SK-N-SH (cell line): ENCODE results near the gene SLC35A2. TPM values are rescaled to one million over a fixed set of nuclear protein-coding genes. Genes with fewer than 3 reads are reported as not detected.
A peak's percentile ranks its signal among the peaks of the same experiment; 100 is the strongest.

Experiments
- CTCF ChIA-PET: fragments of 300-600, 350-600 bp; formaldehyde crosslinking; extraction: SDS; loops from one replicate; lab custom pipeline; 2021; lab: Yijun Ruan, JAX
- POLR2A ChIA-PET: fragments of 350-600 bp; sonication (Branson Sonifier 250); formaldehyde crosslinking; extraction: SDS; loops from one replicate; lab custom pipeline; 2020; ENCODE audit warnings: antibody characterized with exemption, inconsistent platforms; lab: Yijun Ruan, JAX
- DNase-seq: peaks from one replicate; pipeline ENCODE4 v3.0.0; 2012
- H2AFZ ChIP-seq: fragments of 200-600 bp; sonication (generic); 2 replicates; pipeline ENCODE4 v1.8.1; 2016; ENCODE audit warnings: antibody characterized with exemption, mild to moderate bottlenecking, low read depth
- H3F3A ChIP-seq: fragments of 200-600 bp; sonication (generic); replicated peaks from 2 replicates; pipeline ENCODE3; 2016; ENCODE audit warnings: antibody characterized with exemption, mild to moderate bottlenecking; ENCODE audit not compliant: insufficient read depth
- H3K27ac ChIP-seq, 2 experiments: fragments of 200-500 bp in 1 of 2; fragments of 200-600 bp in 1 of 2; sonication (Bioruptor generic) in 1 of 2; sonication (generic), shearing (Covaris generic) in 1 of 2; 2 replicates each; pipeline versions ENCODE4 v1.5.1 to v1.6.1; 2014 to 2016; ENCODE audit warnings: low read depth in 2 of 2, inconsistent platforms in 1 of 2, low read length in 1 of 2, mild to moderate bottlenecking in 1 of 2, mixed read lengths in 1 of 2
- H3K27me3 ChIP-seq: fragments of 200-600 bp; sonication (generic), shearing (Covaris generic); 2 replicates; pipeline ENCODE4 v1.6.1; 2016; ENCODE audit warnings: mixed run types; ENCODE audit not compliant: insufficient read depth
- H3K36me3 ChIP-seq, 2 experiments: fragments of 200-500 bp in 1 of 2; fragments of 200-600 bp in 1 of 2; sonication (Bioruptor generic) in 1 of 2; sonication (generic) in 1 of 2; replicated peaks in 1 of 2; 2 replicates each; pipeline versions ENCODE3 to v1.5.1; 2014 to 2016; ENCODE audit warnings: low read length in 1 of 2, mild to moderate bottlenecking in 1 of 2; ENCODE audit not compliant: insufficient read depth in 2 of 2, control insufficient read depth in 1 of 2
- H3K4me1 ChIP-seq, 2 experiments: fragments of 200-500 bp in 1 of 2; fragments of 200-600 bp in 1 of 2; sonication (Bioruptor generic) in 1 of 2; sonication (generic), shearing (Covaris generic) in 1 of 2; 2 replicates each; pipeline versions ENCODE4 v1.5.1 to v1.6.1; 2014 to 2016; ENCODE audit warnings: low read depth in 1 of 2, low read length in 1 of 2, mixed run types in 1 of 2; ENCODE audit not compliant: insufficient read depth in 2 of 2, control insufficient read depth in 1 of 2
- H3K4me2 ChIP-seq: fragments of 200-600 bp; sonication (generic), shearing (Covaris generic); 2 replicates; pipeline ENCODE4 v1.6.1; 2017; ENCODE audit warnings: mixed run types
- H3K4me3 ChIP-seq, 2 experiments: fragments of 200-500 bp in 1 of 2; fragments of 200-600 bp in 1 of 2; sonication (Bioruptor generic) in 1 of 2; sonication (generic), shearing (Covaris generic) in 1 of 2; 2 replicates each; pipeline versions ENCODE4 v1.5.1 to v1.8.1; 2014 to 2016; ENCODE audit warnings: low read depth in 2 of 2, inconsistent platforms in 1 of 2, low read length in 1 of 2, mild to moderate bottlenecking in 1 of 2, mixed read lengths in 1 of 2, moderate library complexity in 1 of 2
- H3K79me2 ChIP-seq: fragments of 200-600 bp; sonication (generic); 2 replicates; pipeline ENCODE4 v1.8.1; 2017; ENCODE audit warnings: mild to moderate bottlenecking; ENCODE audit not compliant: insufficient read depth
- H3K9ac ChIP-seq: fragments of 200-600 bp; sonication (generic); 2 replicates; pipeline ENCODE4 v1.6.1; 2017; ENCODE audit warnings: mixed run types
- H3K9me2 ChIP-seq: fragments of 200-600 bp; sonication (generic); 2 replicates; pipeline ENCODE4 v1.6.1; 2017; ENCODE audit warnings: mixed run types
- H3K9me3 ChIP-seq: fragments of 200-600 bp; sonication (generic); 2 replicates; pipeline ENCODE4 v1.6.1; 2017; ENCODE audit warnings: mixed run types, mild to moderate bottlenecking, moderate library complexity
- H4K20me1 ChIP-seq: fragments of 200-600 bp; sonication (generic); 2 replicates; pipeline ENCODE4 v1.6.1; 2017; ENCODE audit warnings: mild to moderate bottlenecking, mixed run types; ENCODE audit not compliant: insufficient read depth
- CHD2 ChIP-seq: fragments of 150-350 bp; IDR thresholded peaks from 2 replicates; pipeline ENCODE4 v1.6.1; 2018; ENCODE audit warnings: low read length; ENCODE audit not compliant: partially characterized antibody
- EZH2phosphoT487 ChIP-seq: fragments of 200-600 bp; sonication (generic); IDR thresholded peaks from 2 replicates; pipeline ENCODE4 v1.6.1; 2017; ENCODE audit warnings: low read depth, mixed run types, mild to moderate bottlenecking, antibody characterized with exemption, moderate library complexity, borderline replicate concordance
- FOXM1 ChIP-seq: IDR thresholded peaks from 2 replicates; pipeline ENCODE4 v1.4.0; 2012; ENCODE audit warnings: low read depth, mild to moderate bottlenecking
- GABPA ChIP-seq: IDR thresholded peaks from 2 replicates; pipeline ENCODE4 v1.4.0; 2012; ENCODE audit warnings: low read depth, mild to moderate bottlenecking
- MEF2A ChIP-seq: IDR thresholded peaks from 2 replicates; pipeline ENCODE4 v1.4.0; 2012; ENCODE audit warnings: low read depth, borderline replicate concordance
- PBX3 ChIP-seq: IDR thresholded peaks from 2 replicates; pipeline ENCODE4; 2012
- POLR2AphosphoS5 ChIP-seq: IDR thresholded peaks from 2 replicates; pipeline ENCODE4 v1.6.1; 2012; ENCODE audit warnings: low read depth, low read length
- RAD21 ChIP-seq: IDR thresholded peaks from 2 replicates; pipeline ENCODE4 v1.6.1; 2012; ENCODE audit warnings: mild to moderate bottlenecking, low read length
- REST ChIP-seq: IDR thresholded peaks from 2 replicates; pipeline ENCODE4 v1.6.1; 2012; ENCODE audit warnings: mild to moderate bottlenecking, low read depth, low read length, moderate library complexity
- TEAD4 ChIP-seq: IDR thresholded peaks from 2 replicates; pipeline ENCODE4 v1.4.0; 2012; ENCODE audit warnings: mild to moderate bottlenecking, borderline replicate concordance; ENCODE audit not compliant: insufficient read depth
- USF1 ChIP-seq: IDR thresholded peaks from 2 replicates; pipeline ENCODE4 v1.4.0; 2012; ENCODE audit warnings: low read depth, borderline replicate concordance
- YY1 ChIP-seq: IDR thresholded peaks from 2 replicates; pipeline ENCODE4 v1.4.0; 2012; ENCODE audit warnings: low read depth, mild to moderate bottlenecking
- WGBS: methylation state at CpG from one replicate; pipeline ENCODE4 v1.1.6; 2017; ENCODE audit warnings: low lambda C conversion rate; 5-methylcytosine and 5-hydroxymethylcytosine counted together
- polyA plus RNA-seq, 3 experiments: library from polyadenylated mRNA; depleted of rRNA; stranded (reverse); fragments of >200 nt; gene quantifications; 2 replicates each; pipeline ENCODE4 v1.2.3, GENCODE V29; 2012

Gene SLC35A2
- polyA plus RNA-seq, 1 of the 3 experiments (the other 2 are of a cell fraction): 71.3 TPM

- Histone ChIP-seq H3K9me2 (no peaks in the 10 kb centered on the region), H3F3A (peaks cover 2% of the 10 kb centered on the region), H3K9me3 (no peaks in the 10 kb centered on the region), H3K27ac (no peak overlapping the region), H3K9ac (no peak overlapping the region), H3K4me1 (peaks cover 0 to 4% of the 10 kb centered on the region in 2 experiments; a peak in 1 of 4 replicates), H4K20me1 (peaks cover 4% of the 10 kb centered on the region; the same call in 1 of the 2 replicates), H3K79me2 (peaks cover 25% of the 10 kb centered on the region), H3K27me3 (no peaks in the 10 kb centered on the region), H2AFZ (no peak overlapping the region), H3K36me3 (peaks cover 0 to 14% of the 10 kb centered on the region in 2 experiments), H3K4me2 (0 out of 2 replicates have a peak overlapping the region, but pooled peaks have one; percentile 80), H3K4me3 (no peak overlapping the region)
- CTCF ChIA-PET: interaction anchor here (0.8 kb wide), 1 partner anchor 17 kb away, joined by 3 read pairs; no protein-coding TSS in a partner anchor
- no peak for DNase-seq
- POLR2A ChIA-PET: interaction anchor here (1.2 kb wide), 1 partner anchor 13 kb away, joined by 6 read pairs; no protein-coding TSS in a partner anchor
- TF ChIP-seq EZH2phosphoT487 (no peak), POLR2AphosphoS5 (no peak), CHD2 (no peak), YY1 (no peak), USF1 (no peak), RAD21 (no peak), REST (no peak), MEF2A (no peak), FOXM1 (no peak), TEAD4 (no peak), GABPA (no peak), PBX3 (no peak)
- WGBS: 73% methylated on average over 8 of the region's 8 CpGs
These were observed 12.4 kb downstream of the SLC35A2 start for GRCh38 chrX:48899078-48899410.
